HG03064 (cell line): ENCODE results near the gene MARCHF2.

Experiments used
- ATAC-seq: cut with Tn5 transposase; IDR thresholded peaks from one replicate; pipeline ENCODE4 v1.9.1; 2021; ENCODE audit warnings: low read depth; ENCODE audit not compliant: unreplicated experiment

MARCHF2 gene

DNA sequence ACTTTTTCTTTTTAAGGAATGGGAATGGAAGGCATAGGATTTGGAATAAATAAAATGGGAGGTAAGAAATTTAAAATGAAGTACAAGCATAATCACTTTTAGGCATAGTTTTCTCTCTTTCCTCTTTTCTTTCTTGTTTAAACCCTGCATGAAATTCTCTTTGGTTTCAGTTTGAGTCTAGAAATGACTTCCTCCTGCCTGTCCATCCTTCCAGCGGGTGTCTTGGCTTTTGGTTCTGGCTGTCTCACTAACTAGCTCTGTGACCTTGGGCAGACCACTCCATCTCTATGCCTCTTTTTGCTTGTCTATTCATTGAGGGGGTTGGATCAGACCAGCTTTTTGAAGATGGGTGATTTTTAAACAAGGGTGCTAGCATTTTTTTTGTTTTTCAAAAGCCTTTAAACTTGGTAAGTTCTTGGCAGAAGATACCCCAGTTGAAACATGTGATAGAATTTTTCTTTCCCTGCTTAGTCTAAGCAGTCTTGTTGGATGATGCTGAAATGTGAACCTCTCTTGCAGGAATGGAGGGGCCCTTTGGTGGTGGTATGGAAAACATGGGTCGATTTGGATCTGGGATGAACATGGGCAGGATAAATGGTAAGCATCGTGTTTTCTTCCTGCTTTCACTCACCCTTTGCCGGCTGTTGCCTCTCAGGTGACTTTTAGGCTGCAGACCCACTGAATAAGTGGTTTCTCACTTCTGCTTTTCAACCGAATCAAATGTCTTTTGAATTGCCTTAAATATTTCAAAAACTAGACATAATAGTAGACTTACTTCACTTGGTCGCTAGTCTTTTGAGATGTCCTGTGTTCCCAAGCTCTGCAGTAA lies 60.8 kb downstream of the MARCHF2 start:
- peak; percentile 53 for ATAC-seq

DNA sequence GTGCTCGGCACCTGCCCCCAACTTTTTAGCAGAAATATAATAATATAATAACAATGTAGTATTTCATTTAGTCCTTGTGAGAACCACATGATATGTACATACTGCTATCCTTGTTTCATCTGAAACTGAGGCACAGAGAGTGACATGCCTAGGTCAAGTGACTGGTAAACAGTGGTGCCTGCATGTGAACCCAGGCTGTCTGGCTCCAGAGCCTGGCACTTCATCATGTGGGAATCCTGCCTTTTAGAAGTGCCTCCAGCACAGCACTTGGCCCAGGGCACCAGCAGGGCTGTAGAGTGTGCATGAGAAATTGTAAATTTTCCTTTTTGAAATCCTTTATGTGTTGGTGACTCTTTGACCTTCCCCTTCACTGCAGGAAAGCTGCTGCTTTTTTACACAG lies 61.9 kb downstream of the MARCHF2 start:
- no peak for ATAC-seq

DNA sequence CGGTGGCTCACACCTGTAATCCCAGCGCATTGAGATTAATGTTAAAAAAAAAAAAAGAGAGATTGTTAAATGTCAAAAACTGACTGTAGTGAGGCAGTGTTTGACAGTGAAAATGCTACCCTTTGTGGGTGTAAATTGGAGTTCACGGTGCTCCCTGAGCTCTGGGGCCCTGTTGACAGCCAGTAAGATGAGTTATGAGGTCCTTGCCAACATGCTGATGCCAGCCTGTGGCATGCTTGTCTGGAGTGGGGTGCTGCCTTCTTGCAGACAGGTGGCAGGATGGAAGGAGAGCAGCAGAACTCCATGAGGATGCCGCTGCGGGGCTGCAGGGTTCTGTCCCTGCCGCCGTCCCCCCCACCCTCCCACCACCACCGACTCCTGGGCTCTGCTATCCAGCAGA lies 63.4 kb downstream of the MARCHF2 start:
- ATAC-seq: no peak

DNA sequence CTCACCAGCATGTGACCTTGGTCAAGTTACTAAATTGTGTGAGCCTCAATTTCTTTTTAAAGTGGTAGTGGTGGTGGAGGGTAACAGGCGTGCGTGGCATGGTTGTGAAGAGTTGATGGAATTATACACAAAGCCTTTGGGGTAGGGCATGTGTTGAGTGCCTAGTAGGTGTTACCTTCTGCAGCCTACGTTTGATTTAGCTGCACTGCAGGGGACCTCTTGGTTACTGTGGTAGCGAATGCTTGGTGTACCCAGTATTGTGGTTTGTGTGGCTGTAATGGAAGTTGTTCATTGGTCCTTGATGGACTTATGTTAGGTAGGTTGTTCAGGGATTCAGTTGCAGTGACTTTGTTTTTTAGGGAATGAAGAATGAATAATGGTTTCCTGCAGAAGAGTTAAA lies 64.8 kb downstream of the MARCHF2 start:
- no peak for ATAC-seq

DNA sequence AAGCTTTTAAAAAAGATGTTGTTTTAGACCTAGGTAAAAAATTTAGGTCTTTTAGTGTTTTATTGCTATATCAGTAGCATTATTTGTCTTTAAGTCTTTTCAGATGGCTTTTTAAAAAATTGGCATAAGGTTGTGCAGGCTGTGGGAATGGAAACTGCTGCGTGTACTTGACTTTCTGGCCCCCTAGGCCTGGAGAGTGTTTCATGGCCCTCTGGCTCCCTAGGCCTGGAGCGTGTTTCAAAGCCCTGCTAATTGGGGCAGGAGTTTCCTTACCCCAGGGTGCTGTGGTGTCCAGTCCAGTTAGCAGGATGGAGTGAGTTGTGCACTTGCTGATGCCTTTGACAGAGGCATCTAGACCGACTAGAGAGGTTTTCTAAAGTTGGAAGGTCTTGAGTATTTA lies 65.5 kb downstream of the MARCHF2 start:
- ATAC-seq: no peak

DNA sequence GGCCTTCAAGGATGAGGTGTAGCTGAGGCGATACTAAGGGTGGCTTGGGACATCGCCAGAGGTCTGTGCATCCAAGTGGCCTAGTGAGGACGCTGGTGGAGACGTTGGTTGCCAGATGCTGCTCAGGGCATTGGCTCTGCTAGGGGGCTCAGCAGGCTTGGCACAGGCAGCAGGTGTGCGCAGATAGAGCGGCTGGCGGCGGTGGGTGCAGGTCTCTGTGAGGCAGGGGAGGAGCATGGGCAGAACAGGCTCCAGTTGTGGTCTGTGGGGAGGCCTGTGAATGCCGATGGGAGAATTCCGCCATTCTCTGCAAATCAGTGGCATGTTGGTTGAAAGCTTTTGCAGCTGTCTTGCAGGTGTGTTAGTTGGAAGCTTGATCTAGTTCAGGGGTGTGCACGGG lies 68.1 kb downstream of the MARCHF2 start:
- no peak for ATAC-seq

DNA sequence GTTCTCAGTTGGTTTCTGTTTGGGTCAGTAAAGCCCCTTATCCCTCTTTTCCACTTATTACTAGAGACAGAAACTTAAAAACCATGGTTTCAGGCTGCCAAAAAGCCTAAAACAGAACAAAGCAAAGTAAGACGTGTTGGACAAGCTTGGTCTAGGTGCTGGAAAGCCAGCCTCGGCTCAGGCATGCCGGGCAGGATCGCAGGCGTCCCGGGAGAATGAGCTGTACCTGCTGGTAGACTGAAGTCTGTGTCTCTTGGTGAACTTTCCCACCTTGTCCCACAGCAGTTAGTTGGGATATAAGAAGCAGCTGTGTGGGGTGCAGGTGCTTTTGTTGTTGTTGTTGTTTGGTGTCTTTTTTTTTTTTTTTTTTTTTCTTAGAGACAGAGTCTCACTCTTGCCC lies 68.5 kb downstream of the MARCHF2 start:
- no peak for ATAC-seq

DNA sequence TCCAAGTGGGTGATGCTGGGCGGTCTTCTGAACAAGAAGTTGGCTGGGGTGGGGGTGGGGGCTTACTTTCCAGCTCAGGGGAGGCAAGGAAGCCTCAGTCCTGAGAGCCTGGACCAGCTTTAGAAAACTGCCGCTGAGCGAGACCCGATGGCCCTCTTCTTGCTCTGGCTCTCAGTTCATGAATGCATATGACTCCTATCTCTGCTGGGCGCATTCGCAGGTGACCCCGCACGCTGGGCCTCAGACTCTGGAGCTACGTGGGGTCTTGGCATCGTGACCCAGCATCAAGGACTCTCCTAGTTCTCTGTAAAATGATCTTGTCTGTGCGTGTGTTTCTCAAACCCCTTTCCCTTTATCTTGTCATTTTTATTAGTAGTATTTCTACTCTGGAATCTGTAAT lies 69.6 kb downstream of the MARCHF2 start:
- no peak for ATAC-seq

DNA sequence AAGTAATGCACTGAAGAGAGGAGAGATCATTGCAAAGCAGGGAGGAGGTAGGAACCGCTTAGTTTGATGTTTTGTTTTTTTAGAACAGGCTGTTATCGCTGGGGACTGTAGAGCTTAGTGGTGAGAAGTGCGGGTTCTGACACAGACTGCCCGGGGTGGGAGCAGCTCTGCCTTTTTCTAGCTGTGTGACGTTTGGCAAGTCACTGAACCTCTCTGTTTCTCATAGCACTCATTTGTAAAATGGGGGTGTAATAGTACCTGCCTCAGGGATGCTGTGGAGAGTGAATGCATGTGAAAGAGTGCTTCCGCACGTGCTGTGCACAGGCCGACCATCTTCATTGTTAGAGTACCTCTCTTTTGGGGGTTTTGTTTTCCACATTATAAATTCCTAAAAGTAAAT lies 70.1 kb downstream of the MARCHF2 start:
- no peak for ATAC-seq

DNA sequence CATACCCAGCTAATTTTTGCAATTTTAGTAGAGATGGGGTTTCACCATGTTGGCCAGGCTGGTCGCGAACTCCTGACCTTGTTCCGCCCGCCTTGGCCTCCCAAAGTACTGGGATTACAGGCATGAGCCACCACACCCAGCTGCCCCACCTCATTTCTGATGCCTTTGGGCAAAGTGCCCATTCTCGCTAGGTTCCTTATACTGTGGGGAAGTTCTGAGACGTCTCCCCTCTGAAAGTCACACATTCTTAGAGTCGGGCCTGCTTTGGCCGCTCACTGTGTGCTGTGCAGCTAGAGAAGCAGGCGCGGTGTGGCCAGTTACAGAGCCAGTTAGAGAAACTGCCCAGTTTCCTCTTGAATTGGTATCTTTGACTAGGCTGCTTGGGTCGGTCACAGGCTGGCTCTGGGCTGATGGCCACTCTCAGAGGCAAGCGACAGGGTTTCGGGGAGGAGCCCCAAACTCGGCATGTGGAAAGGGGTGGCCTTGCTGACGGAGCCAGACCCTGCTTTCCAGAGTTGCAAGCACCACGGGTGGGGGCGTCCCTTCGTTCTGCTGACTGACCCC lies 71.3 kb downstream of the MARCHF2 start:
- no peak for ATAC-seq

DNA sequence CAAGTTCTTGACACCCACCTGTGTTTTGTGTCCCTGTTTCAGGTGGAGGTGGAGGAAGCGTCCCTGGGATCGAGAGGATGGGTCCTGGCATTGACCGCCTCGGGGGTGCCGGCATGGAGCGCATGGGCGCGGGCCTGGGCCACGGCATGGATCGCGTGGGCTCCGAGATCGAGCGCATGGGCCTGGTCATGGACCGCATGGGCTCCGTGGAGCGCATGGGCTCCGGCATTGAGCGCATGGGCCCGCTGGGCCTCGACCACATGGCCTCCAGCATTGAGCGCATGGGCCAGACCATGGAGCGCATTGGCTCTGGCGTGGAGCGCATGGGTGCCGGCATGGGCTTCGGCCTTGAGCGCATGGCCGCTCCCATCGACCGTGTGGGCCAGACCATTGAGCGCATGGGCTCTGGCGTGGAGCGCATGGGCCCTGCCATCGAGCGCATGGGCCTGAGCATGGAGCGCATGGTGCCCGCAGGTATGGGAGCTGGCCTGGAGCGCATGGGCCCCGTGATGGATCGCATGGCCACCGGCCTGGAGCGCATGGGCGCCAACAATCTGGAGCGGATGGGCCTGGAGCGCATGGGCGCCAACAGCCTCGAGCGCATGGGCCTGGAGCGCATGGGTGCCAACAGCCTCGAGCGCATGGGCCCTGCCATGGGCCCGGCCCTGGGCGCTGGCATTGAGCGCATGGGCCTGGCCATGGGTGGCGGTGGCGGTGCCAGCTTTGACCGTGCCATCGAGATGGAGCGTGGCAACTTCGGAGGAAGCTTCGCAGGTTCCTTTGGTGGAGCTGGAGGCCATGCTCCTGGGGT lies 72.7 kb downstream of the MARCHF2 start:
- ATAC-seq: no peak

DNA sequence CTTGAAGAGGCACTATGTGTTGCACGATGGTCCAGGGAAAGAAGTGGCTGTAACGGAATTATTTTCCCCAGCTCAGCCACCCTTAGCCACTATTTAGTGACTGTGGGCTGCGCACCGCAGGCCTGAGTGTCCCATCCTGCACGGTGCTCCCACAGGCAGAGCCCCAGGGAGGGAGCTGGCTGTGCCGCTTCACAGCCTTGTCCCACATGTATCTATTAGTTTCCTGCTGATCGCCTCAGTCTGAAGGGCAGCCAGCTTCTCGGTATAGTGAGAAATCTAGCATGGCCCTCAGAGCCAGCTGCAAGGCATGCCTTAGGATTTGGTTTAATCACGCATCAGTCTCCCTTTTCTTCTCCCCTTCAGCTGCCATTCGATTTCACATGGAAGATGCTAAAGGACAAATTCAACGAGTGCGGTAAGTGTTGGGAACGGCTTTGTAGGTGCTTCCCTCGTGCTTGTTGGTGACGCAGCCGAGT lies 73.6 kb downstream of the MARCHF2 start:
- ATAC-seq: no peak

DNA sequence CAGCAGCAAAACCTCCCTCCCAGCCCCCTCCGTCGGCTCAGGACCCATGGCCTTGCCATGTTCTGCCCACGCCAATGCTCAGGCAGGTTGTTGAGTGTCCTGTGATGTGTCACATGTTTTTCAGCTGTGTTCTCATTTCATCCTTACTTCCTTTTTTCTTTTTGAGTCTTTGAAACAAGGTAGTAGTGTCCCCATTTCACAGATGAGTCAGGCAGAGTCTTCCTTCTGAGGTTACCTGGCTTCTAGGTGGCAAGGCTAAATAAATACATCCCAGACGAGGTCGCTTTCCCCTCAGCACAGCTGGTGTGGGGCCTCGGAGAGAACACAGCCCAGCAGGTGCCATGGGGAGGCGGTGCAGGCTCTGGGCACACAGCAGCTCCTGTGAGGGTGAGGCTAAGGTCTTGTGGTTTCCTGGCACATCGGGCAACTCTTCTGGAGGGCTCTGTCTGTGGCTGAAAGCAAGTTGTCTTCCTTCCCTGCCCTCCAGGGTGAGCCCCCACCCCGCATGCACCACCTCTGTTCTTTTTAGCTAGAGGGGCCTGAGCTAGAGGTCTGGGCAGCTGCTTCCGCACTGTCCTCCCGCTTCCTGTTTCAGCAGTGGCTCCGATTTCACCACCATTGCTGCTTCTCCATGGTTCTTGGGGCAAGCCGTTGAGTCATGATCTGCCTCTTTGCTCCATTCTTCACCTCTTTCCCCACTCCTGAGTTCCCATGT lies 74.2 kb downstream of the MARCHF2 start:
- no peak for ATAC-seq

DNA sequence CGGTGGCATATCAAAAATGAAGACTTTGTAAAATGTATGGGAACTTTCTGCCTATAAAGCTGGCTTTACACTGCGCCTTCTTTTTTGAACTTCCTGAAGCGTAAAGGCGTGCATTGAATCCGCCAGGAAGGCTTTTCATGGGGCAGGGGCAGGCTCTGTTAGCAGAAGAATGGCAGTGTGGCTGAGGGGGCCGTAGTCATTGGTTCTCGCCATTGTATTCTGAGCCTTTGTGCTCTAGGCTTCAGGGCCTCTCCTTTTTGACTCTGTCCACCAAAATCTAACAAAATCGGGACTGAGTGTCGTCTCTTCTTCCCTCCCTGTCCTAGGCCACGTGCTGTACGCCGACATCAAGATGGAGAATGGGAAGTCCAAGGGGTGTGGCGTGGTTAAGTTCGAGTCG lies 75.3 kb downstream of the MARCHF2 start:
- ATAC-seq: no peak
